Effector CD8-positive, alpha-beta T cell (primary cell): ENCODE data around the gene CSNK1G1.
"Not testable (repeated sequence)": the region's sequence is repeated elsewhere in the genome, so short reads cannot be mapped to it uniquely, and the experiment has no call there.

Source experiments
- DNase-seq: peaks from one replicate; lab custom pipeline; 2025; lab: John Stamatoyannopoulos, UW

The CSNK1G1 gene

DNA sequence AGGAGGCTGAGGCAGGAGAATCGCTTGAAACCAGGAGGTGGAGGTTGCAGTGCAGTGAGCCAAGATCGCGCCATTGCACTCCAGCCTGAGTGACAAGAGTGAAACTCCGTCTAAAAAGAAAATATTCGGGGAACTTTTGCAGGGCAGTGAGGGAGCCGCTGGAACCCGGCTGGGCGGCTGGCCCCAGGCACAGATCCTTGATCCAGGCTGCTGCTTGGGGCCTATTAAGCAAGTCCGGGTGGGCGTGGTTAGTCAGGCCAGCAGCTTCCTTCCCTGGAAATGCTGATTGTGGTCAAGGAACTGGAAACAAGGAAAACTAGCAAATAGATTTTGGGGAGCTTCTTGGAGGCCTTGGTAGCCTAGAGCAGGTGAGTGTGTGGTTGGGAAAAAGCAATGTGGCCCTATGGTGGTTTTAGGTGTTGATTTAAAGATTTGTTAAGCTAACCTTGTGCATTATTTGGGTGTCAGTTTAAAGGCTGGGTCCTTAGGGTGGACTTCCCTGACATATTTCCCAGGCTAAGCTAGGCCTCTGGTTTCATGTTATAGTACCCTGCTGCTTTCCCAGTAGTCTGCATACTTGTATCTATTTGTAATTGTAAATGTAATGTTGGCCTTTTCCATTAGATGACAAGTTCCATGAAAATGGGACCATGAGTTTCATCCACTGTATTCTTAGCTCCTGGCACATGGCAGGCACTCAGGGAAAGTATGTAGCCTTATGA lies 222.2 kb downstream of the CSNK1G1 start:
- no peak for DNase-seq

DNA sequence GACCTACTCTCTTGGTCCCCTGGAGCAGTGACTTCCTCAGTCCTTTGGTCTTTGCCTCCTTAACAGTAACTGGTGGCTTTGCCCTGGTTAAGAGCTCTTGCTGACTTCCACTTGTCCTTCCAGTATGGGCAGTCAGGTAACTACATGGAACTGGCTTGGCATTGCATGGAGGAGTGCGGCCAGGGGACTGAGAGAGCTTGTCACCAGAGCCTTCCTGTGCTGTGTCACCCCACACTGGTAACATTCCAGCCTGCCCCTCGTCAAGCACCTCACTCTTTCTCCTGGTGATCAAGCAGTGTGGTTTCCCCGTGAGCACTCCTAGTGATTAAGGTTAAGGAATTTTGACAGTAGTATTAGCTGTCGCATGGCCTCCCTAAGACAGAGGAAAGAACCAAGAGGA lies 223.8 kb downstream of the CSNK1G1 start:
- DNase-seq, result no peak

DNA sequence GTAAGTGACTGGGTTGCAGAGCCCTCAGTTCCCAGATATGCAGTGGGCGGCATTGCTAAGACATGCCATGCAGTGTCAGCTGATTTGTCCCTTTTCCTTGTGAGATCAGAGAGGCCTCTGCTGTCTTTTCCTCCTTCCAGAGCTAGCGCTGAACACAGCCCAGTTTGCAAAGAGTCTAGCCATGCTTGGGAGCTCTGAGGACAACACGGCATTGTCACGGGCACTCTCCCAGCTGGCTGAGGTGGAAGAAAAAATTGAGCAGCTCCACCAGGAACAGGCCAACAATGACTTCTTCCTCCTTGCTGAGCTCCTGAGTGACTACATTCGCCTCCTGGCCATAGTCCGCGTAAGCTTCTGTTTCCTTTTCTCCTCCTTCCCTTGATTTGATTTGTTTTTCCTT lies 224.4 kb downstream of the CSNK1G1 start:
- DNase-seq, result no peak

DNA sequence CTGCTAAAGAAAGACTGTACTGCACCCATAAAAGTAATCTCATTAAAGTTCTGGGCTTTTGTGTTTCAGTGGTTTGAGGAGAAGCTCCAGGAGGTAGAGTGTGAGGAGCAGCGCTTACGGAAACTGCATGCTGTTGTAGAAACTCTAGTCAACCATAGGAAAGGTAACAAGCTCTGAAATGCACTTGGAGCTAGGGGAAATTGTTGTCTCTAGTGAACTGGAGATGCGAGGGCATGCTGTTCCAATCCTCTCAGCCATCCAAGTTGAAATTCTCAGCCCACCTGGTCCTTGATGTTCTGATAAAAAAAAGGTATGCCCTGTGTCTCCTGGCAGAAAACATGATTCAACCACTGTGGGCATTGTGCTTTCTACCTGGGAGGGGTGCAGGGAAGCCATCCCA lies 225.8 kb downstream of the CSNK1G1 start:
- DNase-seq, result no peak

DNA sequence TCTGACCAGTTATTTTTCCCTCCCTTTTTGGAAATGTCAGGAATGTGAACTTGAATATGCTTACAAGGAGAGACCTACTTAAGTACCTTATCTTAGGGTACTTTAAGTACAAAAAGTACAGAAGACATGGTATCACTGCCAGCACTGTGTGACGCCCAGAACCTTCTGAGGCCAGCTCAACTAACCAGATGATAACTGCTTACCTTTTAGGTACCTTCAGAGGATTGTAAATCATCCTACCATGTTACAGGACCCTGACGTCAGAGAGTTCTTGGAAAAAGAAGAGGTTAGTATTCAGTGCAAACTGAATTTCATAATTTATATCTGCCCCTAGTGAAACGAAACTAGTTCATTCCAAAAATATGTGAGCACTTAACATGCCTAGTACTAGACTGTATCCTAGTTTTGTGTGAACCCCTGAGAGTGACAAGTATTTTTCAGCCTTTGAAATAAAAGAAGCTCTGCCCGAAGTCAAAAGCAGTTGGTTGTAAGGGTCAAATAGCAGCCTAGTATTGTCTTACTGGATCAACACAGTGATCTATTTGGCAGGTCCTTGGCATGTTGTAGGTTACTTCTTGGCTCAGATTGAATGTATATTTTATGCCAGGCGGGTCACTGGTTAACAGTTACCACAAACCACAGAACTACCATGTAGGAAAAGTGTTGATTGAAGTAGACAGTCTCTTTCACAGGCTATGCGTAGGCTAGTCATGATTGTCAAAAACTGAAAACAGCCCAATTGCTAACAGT lies 228.3 kb downstream of the CSNK1G1 start:
- no peak for DNase-seq

DNA sequence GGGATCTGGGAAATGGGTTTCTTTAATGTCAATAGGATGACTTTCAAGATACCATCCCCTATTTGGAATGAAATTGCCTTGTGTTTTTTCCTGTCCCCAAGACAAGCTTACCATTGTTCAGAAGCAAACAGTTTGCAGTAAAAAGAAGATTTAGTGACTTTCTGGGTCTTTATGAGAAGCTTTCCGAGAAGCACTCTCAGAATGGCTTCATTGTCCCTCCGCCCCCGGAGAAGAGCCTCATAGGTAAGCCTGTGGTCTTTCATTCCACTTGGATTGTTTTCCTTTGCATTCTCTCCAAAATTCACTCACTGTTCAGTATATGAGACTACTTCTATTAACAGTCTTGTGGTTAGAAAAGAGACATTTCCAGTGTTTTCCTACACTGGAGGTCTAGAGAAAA lies 230.0 kb downstream of the CSNK1G1 start:
- no peak for DNase-seq

DNA sequence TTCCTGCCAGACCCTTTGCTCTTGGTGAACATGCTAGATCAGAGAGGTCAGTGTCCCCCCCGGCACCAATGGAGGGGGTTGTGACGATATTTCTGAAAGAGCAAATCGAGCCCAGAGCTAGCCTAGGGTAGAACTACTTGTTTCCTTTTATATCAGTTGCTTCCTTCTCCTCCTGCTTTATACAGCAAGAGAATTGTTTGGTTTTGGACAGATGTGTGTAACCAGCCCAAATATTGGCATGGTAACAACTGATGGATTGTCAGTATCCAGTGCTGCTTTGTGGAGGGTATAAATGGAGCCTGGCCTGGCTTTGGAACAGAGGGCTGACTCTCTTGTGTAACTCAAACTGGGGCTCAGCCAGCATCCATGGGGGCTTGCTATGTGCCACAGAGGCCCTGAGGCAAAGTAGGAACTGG lies 233.0 kb downstream of the CSNK1G1 start:
- DNase-seq, result no peak

DNA sequence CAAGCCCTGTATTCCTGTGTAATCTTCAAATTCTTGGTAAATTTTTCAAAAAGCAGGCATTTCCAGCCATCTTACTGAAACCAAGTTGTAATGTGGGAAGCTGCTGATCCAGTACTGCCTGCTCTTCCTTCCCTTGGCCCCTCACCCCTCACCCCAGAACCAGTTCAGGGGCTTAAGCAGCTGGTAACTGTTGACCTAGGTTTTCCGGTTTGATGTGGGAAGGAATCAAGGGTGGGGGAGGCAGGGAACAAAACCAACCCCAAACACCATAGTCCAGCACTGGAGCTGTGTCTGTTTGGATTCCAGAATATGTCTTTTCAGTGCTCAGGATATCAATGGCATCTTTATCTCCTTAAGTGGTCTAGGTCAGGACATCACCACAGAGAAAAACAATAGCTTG lies 233.5 kb downstream of the CSNK1G1 start:
- no peak for DNase-seq

DNA sequence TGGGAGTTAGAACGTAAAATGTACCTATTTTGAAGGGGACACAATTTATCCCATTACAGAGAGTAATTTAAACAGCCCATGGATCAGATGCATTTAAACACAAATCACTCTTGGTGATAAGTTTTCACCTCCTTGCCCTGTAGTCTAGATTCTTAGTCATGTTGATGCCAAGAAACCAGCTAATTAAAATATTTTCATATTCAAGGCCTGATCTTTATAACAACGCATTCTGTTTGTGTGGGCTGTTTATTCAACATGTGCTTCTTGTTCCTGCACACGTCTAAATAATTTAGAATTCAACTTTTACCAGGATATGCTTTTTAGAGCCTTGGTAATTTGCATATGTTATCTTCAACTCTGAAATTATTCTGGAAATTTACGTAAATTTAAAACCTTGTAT lies 234.4 kb downstream of the CSNK1G1 start:
- DNase-seq, result no peak

DNA sequence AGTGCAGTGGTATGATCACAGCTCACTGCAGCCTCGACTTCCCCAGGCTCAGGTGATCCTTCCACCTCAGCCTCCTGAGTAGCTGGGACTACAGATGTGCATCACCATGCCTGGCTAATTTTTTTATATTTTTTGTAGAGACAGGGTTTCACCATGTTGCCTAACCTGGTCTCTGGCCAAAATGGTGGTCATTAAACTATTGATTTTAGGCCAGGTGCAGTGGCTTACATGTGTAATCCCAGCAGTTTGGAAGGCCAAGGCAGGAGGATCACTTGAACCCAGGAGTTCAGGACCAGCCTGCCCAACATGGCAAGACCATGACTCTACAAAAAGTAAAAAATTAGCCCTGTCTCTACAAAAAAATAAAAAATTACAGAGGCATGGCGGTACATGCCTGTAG lies 235.7 kb downstream of the CSNK1G1 start:
- DNase-seq, result not testable (repeated sequence)

DNA sequence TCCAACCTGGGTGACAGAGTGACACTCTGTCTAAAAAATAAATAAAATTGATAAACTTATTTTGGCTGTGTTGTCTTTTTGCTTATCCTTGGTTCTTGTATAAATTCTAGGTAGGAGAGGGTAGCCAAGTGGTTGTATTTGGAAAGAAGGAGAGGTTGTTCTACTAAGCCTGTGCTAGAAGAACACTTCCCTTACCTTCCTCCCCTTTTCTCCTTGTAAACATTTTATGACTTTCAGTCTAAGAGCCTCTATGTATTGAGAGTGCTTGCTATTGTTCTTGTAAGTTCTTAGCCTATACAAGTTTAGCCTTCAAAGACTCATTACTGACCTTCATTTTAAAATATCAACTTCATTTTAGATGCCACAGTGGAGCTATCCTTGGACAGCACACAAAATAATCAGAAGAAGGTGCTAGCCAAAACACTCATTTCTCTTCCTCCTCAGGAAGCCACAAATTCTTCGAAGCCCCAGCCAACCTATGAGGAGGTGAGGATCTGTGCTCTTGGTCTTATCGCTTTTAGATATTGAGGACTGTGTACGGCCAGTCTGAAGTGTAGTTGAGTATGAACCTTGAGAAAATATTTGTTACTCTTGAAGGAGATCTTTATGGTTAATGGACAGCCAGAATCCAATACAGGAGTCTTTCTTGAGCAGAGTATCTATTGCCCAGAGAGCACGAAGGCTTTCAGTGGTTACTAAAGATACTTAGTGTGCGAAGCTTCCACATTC lies 238.1 kb downstream of the CSNK1G1 start:
- DNase-seq, result no peak
